Measurements from ENCODE around the gene MAP2K5.

DNA sequence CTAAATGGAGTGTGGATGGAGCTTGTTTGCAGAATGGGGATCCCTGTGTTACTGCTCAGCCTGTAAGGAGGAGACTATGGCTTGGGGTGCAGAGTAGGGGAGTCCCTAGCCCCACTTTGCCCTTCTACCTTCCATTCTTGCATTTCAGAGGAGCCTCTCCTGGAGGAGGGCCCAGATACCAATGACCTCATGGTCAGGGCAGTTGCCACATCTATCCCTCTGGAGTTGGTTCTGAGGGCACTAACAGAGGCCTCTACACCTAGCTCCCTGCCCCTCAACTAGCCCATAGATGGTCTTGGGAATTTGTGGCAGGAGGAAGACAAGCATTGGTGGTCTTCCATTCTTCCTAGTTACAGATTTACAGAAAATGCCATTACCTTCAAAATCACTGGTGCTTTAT lies 288.9 kb downstream of the MAP2K5 start:
- TF ChIP-seq, protein P1, sequence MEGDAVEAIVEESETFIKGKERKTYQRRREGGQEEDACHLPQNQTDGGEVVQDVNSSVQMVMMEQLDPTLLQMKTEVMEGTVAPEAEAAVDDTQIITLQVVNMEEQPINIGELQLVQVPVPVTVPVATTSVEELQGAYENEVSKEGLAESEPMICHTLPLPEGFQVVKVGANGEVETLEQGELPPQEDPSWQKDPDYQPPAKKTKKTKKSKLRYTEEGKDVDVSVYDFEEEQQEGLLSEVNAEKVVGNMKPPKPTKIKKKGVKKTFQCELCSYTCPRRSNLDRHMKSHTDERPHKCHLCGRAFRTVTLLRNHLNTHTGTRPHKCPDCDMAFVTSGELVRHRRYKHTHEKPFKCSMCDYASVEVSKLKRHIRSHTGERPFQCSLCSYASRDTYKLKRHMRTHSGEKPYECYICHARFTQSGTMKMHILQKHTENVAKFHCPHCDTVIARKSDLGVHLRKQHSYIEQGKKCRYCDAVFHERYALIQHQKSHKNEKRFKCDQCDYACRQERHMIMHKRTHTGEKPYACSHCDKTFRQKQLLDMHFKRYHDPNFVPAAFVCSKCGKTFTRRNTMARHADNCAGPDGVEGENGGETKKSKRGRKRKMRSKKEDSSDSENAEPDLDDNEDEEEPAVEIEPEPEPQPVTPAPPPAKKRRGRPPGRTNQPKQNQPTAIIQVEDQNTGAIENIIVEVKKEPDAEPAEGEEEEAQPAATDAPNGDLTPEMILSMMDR (IDR thresholded peaks at IDR 0.05; ENCODE audit: poor library complexity) = no peak
- TF ChIP-seq EZH2phosphoT487 (IDR thresholded peaks at IDR 0.05; ENCODE audit: low read depth, severe bottlenecking, unreplicated experiment) (no peak), EZH2 (IDR thresholded peaks at IDR 0.05; ENCODE audit: borderline replicate concordance) (no peak)
